Measurements from ENCODE around the gene TMIGD1.
A peak's percentile ranks its signal among the peaks of the same experiment; 100 is the strongest.

DNA sequence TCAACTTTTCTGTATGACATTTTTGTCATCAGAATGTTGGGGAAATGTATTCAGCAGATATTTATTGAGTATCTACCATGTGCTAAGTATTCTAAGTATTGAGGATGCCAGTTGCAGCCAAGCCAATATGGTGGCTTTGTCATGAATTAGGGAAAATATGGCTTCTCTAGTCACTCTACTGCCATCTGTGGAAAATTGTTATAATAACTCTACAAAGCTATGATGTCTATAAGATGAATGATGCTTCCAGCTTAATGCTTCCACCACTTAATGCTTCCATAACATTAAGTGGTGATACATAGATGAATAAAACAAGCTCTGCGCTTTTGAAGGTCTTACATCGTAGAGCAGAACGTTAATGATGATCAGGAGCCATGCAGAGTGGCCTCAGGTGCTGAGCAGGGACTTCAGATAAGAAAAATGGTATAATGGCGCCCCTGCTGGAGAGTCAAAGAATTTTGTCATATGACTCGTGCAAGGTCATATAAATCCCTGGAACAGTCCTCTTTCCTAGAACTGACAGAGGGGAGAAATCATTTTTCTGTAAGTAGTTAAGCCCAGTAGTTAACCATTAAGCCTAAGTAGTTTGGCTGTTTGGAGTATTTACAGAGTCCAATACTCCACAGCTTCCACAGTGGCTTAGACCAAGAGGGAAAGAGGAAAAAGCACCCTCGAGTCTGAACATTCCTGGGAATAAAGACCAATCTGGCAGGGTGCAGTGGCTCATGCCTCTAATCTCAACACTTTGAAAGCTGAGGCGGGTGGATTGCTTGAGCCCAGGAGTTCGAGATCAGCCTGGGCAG lies 2.7 kb upstream of the TMIGD1 start:
- TF ChIP-seq, protein P1, sequence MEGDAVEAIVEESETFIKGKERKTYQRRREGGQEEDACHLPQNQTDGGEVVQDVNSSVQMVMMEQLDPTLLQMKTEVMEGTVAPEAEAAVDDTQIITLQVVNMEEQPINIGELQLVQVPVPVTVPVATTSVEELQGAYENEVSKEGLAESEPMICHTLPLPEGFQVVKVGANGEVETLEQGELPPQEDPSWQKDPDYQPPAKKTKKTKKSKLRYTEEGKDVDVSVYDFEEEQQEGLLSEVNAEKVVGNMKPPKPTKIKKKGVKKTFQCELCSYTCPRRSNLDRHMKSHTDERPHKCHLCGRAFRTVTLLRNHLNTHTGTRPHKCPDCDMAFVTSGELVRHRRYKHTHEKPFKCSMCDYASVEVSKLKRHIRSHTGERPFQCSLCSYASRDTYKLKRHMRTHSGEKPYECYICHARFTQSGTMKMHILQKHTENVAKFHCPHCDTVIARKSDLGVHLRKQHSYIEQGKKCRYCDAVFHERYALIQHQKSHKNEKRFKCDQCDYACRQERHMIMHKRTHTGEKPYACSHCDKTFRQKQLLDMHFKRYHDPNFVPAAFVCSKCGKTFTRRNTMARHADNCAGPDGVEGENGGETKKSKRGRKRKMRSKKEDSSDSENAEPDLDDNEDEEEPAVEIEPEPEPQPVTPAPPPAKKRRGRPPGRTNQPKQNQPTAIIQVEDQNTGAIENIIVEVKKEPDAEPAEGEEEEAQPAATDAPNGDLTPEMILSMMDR (IDR thresholded peaks at IDR 0.05) = peak; percentile 27 to 38 (median 32)
- TF ChIP-seq POLR2A (IDR thresholded peaks at IDR 0.05) = no peak
